GM19239 (cell line): ENCODE results near the gene METTL22.
A peak's percentile ranks its signal among the peaks of the same experiment; 100 is the strongest.

Experiments used
- DNase-seq: peaks from one replicate; pipeline ENCODE4 v3.0.0; 2011; ENCODE audit warnings: low spot score; ENCODE audit not compliant: insufficient read length
- FAIRE-seq: peaks from 2 replicates; lab custom pipeline; 2011; peaks lifted over from hg19 to GRCh38; lab: Jason Lieb, UNC

The METTL22 gene

GRCh38 chr16:8590811-8591210, 30.7 kb upstream of the METTL22 start:
- DNase-seq (no peak), FAIRE-seq (no peak)

- DNase-seq, result no peak
- FAIRE-seq, result no peak
These were observed 30.0 kb upstream of the METTL22 start for GRCh38 chr16:8591451-8591850.

- FAIRE-seq, result no peak
These were observed 27.3 kb upstream of the METTL22 start for GRCh38 chr16:8594149-8594666.

GRCh38 chr16:8595783-8596182, 25.7 kb upstream of the METTL22 start:
- no peak for FAIRE-seq
- no peak for DNase-seq

More at GRCh38 chr16:8594149-8594666, 27.3 kb upstream of the METTL22 start:
- DNase-seq, result no peak

- DNase-seq (no peak), FAIRE-seq (no peak)
These were observed 24.9 kb upstream of the METTL22 start for GRCh38 chr16:8596581-8596980.

- no peak for DNase-seq
- FAIRE-seq, result no peak
These were observed 21.2 kb upstream of the METTL22 start for GRCh38 chr16:8600144-8600775.

- FAIRE-seq, result no peak
- DNase-seq, result no peak
These were observed 15.9 kb upstream of the METTL22 start for GRCh38 chr16:8605554-8605953.

GRCh38 chr16:8607214-8607613, 14.3 kb upstream of the METTL22 start:
- FAIRE-seq (no peak), DNase-seq (no peak)

- FAIRE-seq, result no peak
These were observed 10.4 kb upstream of the METTL22 start for GRCh38 chr16:8611122-8611521.

GRCh38 chr16:8611886-8612600, 9.5 kb upstream of the METTL22 start:
- DNase-seq (no peak), FAIRE-seq (no peak)

More at GRCh38 chr16:8611122-8611521, 10.4 kb upstream of the METTL22 start:
- no peak for DNase-seq

- no peak for FAIRE-seq
- DNase-seq, result no peak
These were observed 7.0 kb upstream of the METTL22 start for GRCh38 chr16:8614435-8615029.

- DNase-seq (no peak), FAIRE-seq (no peak)
These were observed 1.7 kb upstream of the METTL22 start for GRCh38 chr16:8619671-8620370.

GRCh38 chr16:8620535-8620934, 963 bp upstream of the METTL22 start:
- no peak for FAIRE-seq
- no peak for DNase-seq

GRCh38 chr16:8621222-8621571, 301 bp upstream of the METTL22 start:
- FAIRE-seq (no peak), DNase-seq (no peak)

- DNase-seq (peak; percentile 29), FAIRE-seq (peak; percentile 21)
These were observed 788 bp downstream of the METTL22 start for GRCh38 chr16:8622315-8622656.

GRCh38 chr16:8623634-8624033, 2.1 kb downstream of the METTL22 start:
- DNase-seq (no peak), FAIRE-seq (no peak)

GRCh38 chr16:8625491-8626087, 4.1 kb downstream of the METTL22 start:
- DNase-seq, result no peak
- FAIRE-seq, result no peak

GRCh38 chr16:8626946-8627345, 5.4 kb downstream of the METTL22 start:
- DNase-seq, result no peak
- no peak for FAIRE-seq

- FAIRE-seq (no peak), DNase-seq (no peak)
These were observed 6.0 kb downstream of the METTL22 start for GRCh38 chr16:8627456-8627855.

- DNase-seq (no peak), FAIRE-seq (no peak)
These were observed 7.7 kb downstream of the METTL22 start for GRCh38 chr16:8628981-8629725.
